Endothelial cell of umbilical vein (primary cell): Measurements from ENCODE around the gene RPS21.

Experiments
- EZH2 ChIP-seq: IDR thresholded peaks from 2 replicates; pipeline ENCODE4 v1.6.1; 2012; ENCODE audit warnings: borderline replicate concordance, low read depth, mild to moderate bottlenecking, moderate library complexity, low read length, inconsistent platforms; ENCODE audit not compliant: severe bottlenecking
- FOS ChIP-seq: IDR thresholded peaks from 2 replicates; pipeline ENCODE4 v1.6.1; 2011; ENCODE audit warnings: mild to moderate bottlenecking, low read length, moderate library complexity, borderline replicate concordance; ENCODE audit not compliant: insufficient read depth
- GATA2 ChIP-seq: IDR thresholded peaks from 2 replicates; pipeline ENCODE4 v1.7.0; 2011; ENCODE audit warnings: low read depth, mild to moderate bottlenecking, moderate library complexity, mixed read lengths, low read length; ENCODE audit not compliant: insufficient read length, insufficient read depth
- JUN ChIP-seq: IDR thresholded peaks from 2 replicates; pipeline ENCODE4 v1.6.1; 2011; ENCODE audit warnings: borderline replicate concordance, low read depth; ENCODE audit not compliant: insufficient read length, insufficient read depth
- MYC ChIP-seq: IDR thresholded peaks from one replicate; pipeline ENCODE4 v1.6.1; 2011; ENCODE audit warnings: mild to moderate bottlenecking, low read depth, low read length
- POLR2A ChIP-seq: IDR thresholded peaks from 2 replicates; pipeline ENCODE4 v1.6.1; 2012; ENCODE audit warnings: low read depth, mild to moderate bottlenecking, control low read depth, low read length
- TF ChIP-seq, protein P1 (sequence below), 2 donors: IDR thresholded peaks; 1 replicate in 1 of 2; 2 replicates in 1 of 2; pipeline ENCODE4 v1.5.1; 2011; ENCODE audit warnings: low read length in 2 of 2, mild to moderate bottlenecking in 2 of 2, moderate library complexity in 2 of 2, control low read depth in 1 of 2, inconsistent platforms in 1 of 2, low read depth in 1 of 2; ENCODE audit not compliant: insufficient read depth in 1 of 2; ENCODE audit errors: extremely low read depth in 1 of 2
- TF ChIP-seq, protein P2 (sequence below): IDR thresholded peaks from 2 replicates; pipeline ENCODE4 v1.6.1; 2011; ENCODE audit not compliant: insufficient read depth, insufficient read length

DNA sequence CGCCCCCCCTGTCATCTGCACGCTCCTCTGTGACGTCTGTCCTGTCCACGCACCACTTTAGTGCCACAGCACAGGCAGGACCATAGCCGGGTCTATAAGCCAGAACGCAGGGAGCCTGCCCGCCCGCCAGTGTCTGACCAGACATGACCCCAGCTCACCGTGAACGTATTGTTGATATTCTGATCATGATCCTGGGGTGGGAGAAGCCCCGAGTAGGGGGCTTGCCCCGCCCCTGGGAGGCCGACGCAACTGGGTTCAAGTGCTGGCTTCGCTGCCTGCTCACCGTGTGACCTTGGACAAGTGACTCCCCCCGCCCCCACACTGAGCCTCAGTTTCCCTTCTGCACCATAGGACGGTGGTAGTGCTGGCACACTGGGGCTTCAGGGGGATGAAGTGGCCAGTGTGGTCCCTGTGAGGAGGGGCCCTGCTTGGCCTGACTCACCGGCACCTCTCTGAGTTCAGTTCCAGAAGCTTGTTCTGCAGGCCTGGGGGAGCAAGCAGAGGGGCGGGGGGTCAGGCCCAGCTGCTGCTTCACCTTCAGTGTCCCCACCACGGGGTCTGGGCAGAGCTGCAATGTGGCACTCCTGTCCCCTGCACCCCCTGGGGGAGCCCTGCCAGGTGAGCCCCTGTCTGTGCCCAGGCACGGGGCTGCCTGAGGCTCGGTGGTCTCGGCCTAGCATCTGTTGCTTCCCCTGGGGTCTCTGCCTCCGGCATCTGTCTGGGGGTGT lies 31.2 kb downstream of the RPS21 start:
- TF ChIP-seq, protein P1, sequence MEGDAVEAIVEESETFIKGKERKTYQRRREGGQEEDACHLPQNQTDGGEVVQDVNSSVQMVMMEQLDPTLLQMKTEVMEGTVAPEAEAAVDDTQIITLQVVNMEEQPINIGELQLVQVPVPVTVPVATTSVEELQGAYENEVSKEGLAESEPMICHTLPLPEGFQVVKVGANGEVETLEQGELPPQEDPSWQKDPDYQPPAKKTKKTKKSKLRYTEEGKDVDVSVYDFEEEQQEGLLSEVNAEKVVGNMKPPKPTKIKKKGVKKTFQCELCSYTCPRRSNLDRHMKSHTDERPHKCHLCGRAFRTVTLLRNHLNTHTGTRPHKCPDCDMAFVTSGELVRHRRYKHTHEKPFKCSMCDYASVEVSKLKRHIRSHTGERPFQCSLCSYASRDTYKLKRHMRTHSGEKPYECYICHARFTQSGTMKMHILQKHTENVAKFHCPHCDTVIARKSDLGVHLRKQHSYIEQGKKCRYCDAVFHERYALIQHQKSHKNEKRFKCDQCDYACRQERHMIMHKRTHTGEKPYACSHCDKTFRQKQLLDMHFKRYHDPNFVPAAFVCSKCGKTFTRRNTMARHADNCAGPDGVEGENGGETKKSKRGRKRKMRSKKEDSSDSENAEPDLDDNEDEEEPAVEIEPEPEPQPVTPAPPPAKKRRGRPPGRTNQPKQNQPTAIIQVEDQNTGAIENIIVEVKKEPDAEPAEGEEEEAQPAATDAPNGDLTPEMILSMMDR (IDR thresholded peaks at IDR 0.05; ENCODE audit: extremely low read depth in 1 of 2, insufficient read depth in 1 of 2, low read depth in 1 of 2, low read length in 2 of 2): no peak
- TF ChIP-seq POLR2A (no peak), EZH2 (no peak), FOS (no peak), GATA2 (no peak), JUN (no peak), MYC (no peak)
- TF ChIP-seq, protein P2, sequence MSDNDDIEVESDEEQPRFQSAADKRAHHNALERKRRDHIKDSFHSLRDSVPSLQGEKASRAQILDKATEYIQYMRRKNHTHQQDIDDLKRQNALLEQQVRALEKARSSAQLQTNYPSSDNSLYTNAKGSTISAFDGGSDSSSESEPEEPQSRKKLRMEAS: no peak
